Thyroid gland (tissue), 4 donors: ENCODE data around the gene COMMD4. TPM values are rescaled to one million over a fixed set of nuclear protein-coding genes. Genes with fewer than 3 reads are reported as not detected.
"Not testable (repeated sequence)": the region's sequence is repeated elsewhere in the genome, so short reads cannot be mapped to it uniquely, and the experiment has no call there.

Source experiments
- DNase-seq, 2 donors: peaks; one replicate each; pipeline ENCODE4 v3.0.0-alpha.2; 2019
- H3K27ac ChIP-seq, 3 donors: fragments of 200-600 bp; sonication (generic); 1 replicate in 2 of 3; 2 replicates in 1 of 3; pipeline ENCODE4 v1.5.1; 2016 to 2019; ENCODE audit warnings: mild to moderate bottlenecking in 1 of 3, moderate library complexity in 1 of 3
- H3K27me3 ChIP-seq: fragments of 200-600 bp; sonication (generic); one replicate; pipeline ENCODE4 v1.5.1; 2019
- H3K36me3 ChIP-seq, 2 donors: fragments of 200-600 bp; sonication (generic); one replicate each; pipeline ENCODE4 v1.5.1; 2016 to 2019
- H3K4me1 ChIP-seq, 2 donors: fragments of 200-600 bp; sonication (generic); one replicate each; pipeline ENCODE4 v1.5.1; 2017 to 2019
- H3K4me3 ChIP-seq, 3 donors: fragments of 200-600 bp; sonication (generic); replicated peaks in 1 of 3; 1 replicate in 2 of 3; 2 replicates in 1 of 3; pipeline ENCODE4 v1.5.1; 2016; ENCODE audit warnings: mild to moderate bottlenecking in 1 of 3
- H3K9me3 ChIP-seq: fragments of 200-600 bp; sonication (generic); one replicate; pipeline ENCODE4 v1.5.1; 2017
- CTCF ChIP-seq, 6 experiments: fragments of 200-600 bp in 3 of 6; fragments of 450-650 bp in 3 of 6; sonication (generic) in 3 of 6; IDR thresholded peaks; one replicate each; pipeline ENCODE4 v1.5.1; 2016 to 2019; ENCODE audit warnings: antibody characterized with exemption in 6 of 6, mild to moderate bottlenecking in 2 of 6, inconsistent platforms in 1 of 6, moderate library complexity in 1 of 6
- POLR2A ChIP-seq, 2 donors: fragments of 450-650 bp; IDR thresholded peaks; one replicate each; pipeline ENCODE4 v1.6.1; 2017; ENCODE audit warnings: antibody characterized with exemption in 2 of 2, mild to moderate bottlenecking in 2 of 2, moderate library complexity in 1 of 2
- WGBS, 2 donors: methylation state at CpG; one replicate each; pipeline ENCODE4 v1.1.5; 2017; 5-methylcytosine and 5-hydroxymethylcytosine counted together
- intact Hi-C: fragments of 100-400 bp; cut with DNase I; formaldehyde crosslinking; loops from one replicate; pipeline ENCODE4 v1.15.1; 2023
- total RNA-seq, 4 donors: library from RNA; depleted of rRNA; stranded (reverse); fragments of >200 nt; gene quantifications; one replicate each; pipeline ENCODE4 v1.2.3, GENCODE V29; 2016

COMMD4 gene
- total RNA-seq, 4 donors from 2014 or later: 58.1 to 83.6 (median 61.1) TPM

DNA sequence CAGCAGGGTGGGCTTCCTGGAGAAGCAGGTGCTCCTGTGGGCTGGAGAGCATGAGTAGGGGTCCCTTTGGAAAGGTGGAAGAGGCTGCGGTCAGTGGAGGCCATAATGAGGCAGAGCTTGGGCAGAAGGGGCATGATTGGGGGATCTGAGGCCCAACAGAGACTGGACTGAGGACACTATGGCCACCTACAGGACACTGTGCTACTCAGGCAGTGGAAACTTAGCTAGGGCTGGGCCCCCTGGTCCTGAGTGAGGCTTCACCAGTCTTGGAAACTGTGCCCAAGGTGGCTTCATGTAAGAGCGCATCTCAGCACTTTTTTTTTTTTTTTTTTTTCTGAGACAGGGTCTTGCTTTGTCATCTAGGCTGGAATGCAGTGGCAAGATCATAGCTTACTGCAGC, 6.3 kb upstream of the COMMD4 start:
- 84 to 100% methylated on average over 2 of the region's 2 CpGs for WGBS, 2 donors
- Histone ChIP-seq H3K4me3 (no peak overlapping the region), H3K9me3 (no peaks in the 10 kb centered on the region), H3K27ac (no peak overlapping the region), H3K36me3 (no peaks in the 10 kb centered on the region), H3K27me3 (no peaks in the 10 kb centered on the region), H3K4me1 (no peaks in the 10 kb centered on the region)
- TF ChIP-seq POLR2A (IDR thresholded peaks at IDR 0.05) (no peak), CTCF (IDR thresholded peaks at IDR 0.05) (no peak)
- intact Hi-C loops: no loop called here
- no peak for DNase-seq

GRCh38 chr15:75332093-75332492, 3.8 kb upstream of the COMMD4 start:
- intact Hi-C loops, H3K4me3 ChIP-seq, H3K27me3 ChIP-seq, H3K36me3 ChIP-seq, H3K9me3 ChIP-seq, H3K27ac ChIP-seq, DNase-seq: not testable (repeated sequence)
- H3K4me1 ChIP-seq: peaks cover 8 to 14% of the 10 kb centered on the region in 2 donors
- WGBS, 2 donors: 70 to 79% methylated on average over 7 of the region's 7 CpGs

DNA sequence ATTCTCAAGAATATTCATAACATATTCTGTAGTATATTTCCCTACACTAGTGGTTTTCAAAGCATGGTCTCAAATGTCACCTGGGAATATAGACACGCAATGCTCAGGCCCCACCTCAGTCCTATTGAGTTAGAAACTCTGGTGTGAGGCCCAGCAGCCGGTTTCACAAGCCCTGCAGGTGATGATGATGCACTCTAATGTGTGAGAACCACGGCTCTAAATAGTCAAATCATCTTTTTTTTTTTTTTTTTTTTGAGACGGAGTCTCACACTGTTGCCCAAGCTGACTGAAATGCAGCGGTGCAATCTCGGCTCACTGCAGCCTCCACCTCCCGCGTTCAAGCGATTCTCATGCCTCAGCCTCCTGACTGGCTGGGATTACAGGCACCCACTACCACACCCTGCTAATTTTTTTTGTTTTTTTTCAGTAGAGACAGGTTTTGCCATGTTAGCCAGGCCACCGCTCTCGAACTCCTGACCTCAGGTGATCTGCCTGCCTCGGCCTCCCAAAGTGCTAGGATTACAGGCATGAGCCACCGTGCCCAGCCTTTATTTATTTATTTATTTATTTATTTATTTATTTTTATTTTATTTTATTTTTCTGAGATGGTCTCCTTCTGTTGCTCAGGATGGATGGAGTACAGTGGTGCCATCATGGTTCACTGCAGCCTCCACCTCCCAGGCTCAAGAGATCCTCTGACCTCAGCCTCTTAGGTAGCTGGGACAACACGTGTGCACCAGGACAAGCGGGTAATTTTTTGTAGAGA, 2.0 kb upstream of the COMMD4 start:
- H3K9me3 ChIP-seq, H3K27me3 ChIP-seq, H3K36me3 ChIP-seq, DNase-seq, H3K27ac ChIP-seq, H3K4me3 ChIP-seq, intact Hi-C loops: not testable (repeated sequence)
- 91 to 93% methylated on average over 15 of the region's 15 CpGs for WGBS, 2 donors
- H3K4me1 ChIP-seq: peaks cover 8 to 14% of the 10 kb centered on the region in 2 donors

- no peak for DNase-seq
- Histone ChIP-seq H3K9me3 (no peaks in the 10 kb centered on the region), H3K4me3 (peak overlapping the region; percentile 41 to 83 (median 78)), H3K27ac (peak overlapping the region in 1 of 3 donors; percentile 36), H3K4me1 (peaks cover 8 to 14% of the 10 kb centered on the region in 2 donors), H3K27me3 (no peaks in the 10 kb centered on the region), H3K36me3 (no peaks in the 10 kb centered on the region)
- no peak for TF ChIP-seq POLR2A (IDR thresholded peaks at IDR 0.05)
- TF ChIP-seq CTCF (IDR thresholded peaks at IDR 0.05): no peak
- intact Hi-C loops: no loop called here
- 40 to 41% methylated on average over 3 of the region's 3 CpGs for WGBS, 2 donors
Measured at GRCh38 chr15:75335313-75335704, 554 bp upstream of the COMMD4 start.

GRCh38 chr15:75338661-75339240, 2.9 kb downstream of the COMMD4 start:
- intact Hi-C loops: no loop called here
- Histone ChIP-seq H3K9me3 (no peaks in the 10 kb centered on the region), H3K27me3 (no peaks in the 10 kb centered on the region), H3K27ac (no peak overlapping the region), H3K4me3 (no peak overlapping the region), H3K4me1 (peaks cover 8 to 14% of the 10 kb centered on the region in 2 donors), H3K36me3 (no peaks in the 10 kb centered on the region)
- DNase-seq: no peak
- 78 to 94% methylated on average over 5 to 10 of the region's 11 CpGs for WGBS, 2 donors
- no peak for TF ChIP-seq CTCF (IDR thresholded peaks at IDR 0.05)
- no peak for TF ChIP-seq POLR2A (IDR thresholded peaks at IDR 0.05)

DNA sequence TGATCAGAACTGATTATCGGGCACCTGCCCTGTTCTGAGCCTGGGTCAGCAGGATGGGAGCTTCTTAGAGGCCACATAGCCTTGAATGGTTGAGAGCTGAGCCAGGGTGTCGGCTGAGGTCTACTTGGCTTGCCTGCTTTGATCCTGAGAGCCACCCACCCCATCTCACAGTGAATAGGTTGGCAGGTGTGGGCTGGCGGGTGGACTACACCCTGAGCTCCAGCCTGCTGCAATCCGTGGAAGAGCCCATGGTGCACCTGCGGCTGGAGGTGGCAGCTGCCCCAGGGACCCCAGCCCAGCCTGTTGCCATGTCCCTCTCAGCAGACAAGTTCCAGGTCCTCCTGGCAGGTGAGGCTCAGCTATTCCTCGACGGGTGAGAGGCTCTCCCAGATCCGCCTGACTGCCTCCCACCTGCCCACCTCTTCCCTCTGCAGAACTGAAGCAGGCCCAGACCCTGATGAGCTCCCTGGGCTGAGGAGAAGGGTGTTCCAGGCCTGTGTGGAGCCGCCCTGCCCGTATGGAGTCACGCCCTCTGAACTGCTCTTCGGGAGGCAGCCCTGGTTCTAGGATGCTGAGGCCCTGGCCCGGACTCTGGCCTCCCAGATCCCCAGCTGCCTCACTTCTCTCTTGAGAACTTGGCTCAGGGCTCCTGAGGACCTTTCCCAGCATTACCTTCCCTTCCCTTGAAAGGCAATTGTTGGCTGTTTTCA, 3.8 kb downstream of the COMMD4 start:
- DNase-seq: no peak
- no peaks in the 10 kb centered on the region for H3K36me3 ChIP-seq
- H3K27me3 ChIP-seq: no peaks in the 10 kb centered on the region
- H3K9me3 ChIP-seq: no peaks in the 10 kb centered on the region
- WGBS, 2 donors: 85 to 99% methylated on average over 7 to 8 of the region's 13 CpGs
- H3K4me1 ChIP-seq: peaks cover 8 to 14% of the 10 kb centered on the region in 2 donors
- TF ChIP-seq POLR2A (IDR thresholded peaks at IDR 0.05) (no peak), CTCF (IDR thresholded peaks at IDR 0.05) (no peak)
- no peak overlapping the region for H3K27ac ChIP-seq
- intact Hi-C loops: no loop called here
- no peak overlapping the region for H3K4me3 ChIP-seq
